GM19438 (cell line): ENCODE data around the gene SRPX.

Source experiments
- ATAC-seq: cut with Tn5 transposase; IDR thresholded peaks from one replicate; pipeline ENCODE4 v1.9.1; 2021; ENCODE audit warnings: low read depth; ENCODE audit not compliant: unreplicated experiment

Gene SRPX, protein sequence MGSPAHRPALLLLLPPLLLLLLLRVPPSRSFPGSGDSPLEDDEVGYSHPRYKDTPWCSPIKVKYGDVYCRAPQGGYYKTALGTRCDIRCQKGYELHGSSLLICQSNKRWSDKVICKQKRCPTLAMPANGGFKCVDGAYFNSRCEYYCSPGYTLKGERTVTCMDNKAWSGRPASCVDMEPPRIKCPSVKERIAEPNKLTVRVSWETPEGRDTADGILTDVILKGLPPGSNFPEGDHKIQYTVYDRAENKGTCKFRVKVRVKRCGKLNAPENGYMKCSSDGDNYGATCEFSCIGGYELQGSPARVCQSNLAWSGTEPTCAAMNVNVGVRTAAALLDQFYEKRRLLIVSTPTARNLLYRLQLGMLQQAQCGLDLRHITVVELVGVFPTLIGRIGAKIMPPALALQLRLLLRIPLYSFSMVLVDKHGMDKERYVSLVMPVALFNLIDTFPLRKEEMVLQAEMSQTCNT

DNA sequence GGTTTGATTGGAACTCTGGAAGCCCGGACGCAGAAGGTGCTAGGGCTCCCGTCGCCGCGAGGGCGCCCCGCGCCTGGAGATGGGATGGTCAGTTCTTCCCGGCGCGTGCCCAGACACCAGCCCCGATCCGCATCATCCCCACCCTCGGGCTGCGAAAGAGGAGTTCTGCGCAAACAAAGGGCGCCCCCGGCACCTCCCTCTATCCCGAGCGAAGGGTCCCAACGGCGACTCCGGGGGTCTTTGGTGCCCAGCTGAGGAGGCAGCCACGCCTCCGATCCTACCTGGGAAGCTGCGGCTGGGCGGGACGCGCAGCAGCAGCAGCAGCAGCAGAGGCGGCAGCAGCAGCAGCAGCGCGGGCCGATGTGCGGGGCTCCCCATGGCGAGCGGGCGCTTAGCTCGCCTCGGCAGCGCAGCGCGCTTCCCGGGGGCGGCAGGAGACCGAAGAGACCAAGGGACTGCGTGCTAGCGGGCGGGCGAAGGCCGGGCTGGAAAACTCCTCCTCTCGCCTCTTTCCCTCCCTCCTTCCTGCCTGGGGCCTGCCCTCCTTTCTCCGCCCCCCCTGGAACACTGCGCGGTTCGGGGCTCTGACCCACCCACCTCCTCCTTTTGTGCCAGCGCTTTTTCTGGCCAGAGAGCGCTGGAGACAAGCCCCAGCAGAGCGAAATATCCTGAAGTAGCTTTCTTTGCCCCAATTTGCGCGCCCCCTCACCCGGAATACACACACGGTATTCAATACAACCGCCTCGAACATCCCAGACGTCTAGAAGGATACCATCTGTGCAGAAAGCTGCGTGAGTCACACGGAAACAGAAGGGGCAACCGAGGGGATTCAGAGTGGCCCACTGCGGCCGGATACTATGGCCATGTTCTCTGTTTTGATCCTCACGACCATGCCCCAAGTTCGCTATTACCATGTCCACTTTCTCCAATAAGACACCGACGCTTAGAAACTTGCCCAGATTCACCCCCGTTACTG lies at the start of gene SRPX:
Gene SRPX, minus strand, starts transcription at position 457 of the 976 bp plus-strand sequence. Its CDS starts 79 bp downstream, at position 378.
- ATAC-seq = no peak

DNA sequence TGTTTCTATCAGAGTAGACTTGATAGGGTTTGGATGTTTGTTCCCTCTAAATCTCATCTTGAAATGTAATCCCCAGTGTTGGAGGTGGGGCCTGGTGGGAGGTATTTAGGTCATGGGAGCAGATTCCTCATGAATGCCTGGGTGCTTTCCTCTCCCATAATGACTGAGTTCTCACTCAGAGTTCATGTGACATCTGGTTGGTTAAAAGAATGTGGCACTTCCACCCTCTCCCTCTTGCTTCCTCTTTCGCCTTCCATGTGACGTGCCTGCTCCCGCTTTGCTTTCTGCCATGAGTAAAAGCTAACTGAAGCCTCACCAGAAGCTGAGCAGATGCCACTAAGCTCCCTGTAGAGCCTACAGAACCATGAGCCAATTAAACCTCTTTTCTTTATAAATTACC lies 47.3 kb upstream of the SRPX start:
- no peak for ATAC-seq

DNA sequence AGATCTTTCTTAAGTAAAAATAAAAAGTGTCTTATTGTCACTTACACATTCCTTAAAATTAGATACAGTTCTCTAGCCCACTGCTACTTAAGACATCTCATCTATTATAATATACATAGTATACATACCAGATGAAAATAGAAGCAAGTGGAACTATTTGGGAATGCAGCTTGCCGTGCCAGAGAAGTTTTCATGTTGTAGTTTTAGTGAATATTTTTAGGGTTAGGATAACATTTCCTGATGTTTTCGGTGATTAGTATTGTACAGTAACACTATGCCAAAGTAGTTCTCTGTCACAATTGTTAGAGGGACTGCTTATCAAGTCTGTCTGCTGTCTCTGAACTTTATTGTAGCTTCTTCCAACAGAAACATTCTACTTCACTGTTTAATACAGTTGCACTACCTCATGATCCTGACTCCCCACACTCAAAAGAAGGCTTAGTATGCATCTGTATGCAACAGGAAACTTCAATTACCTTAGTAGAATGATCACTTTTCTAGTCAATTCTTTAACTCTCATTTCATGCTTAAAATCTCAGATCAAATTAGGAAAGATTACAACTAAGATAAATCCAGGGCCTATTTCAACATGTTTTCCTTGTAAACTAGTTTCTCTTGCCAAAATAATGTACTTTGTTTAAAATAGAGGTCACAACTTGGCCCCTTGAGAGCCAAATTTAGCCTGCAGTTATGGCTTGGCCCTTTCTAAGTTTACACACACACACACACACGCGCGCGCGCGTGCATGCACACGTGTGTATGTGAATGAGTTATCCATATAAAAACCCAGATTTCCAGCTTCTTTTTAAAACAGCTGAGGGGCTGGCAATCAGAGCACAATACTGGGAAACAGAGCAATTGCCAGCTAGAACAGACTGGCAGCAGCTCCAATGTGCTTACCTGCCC lies 42.3 kb upstream of the SRPX start:
- no peak for ATAC-seq

DNA sequence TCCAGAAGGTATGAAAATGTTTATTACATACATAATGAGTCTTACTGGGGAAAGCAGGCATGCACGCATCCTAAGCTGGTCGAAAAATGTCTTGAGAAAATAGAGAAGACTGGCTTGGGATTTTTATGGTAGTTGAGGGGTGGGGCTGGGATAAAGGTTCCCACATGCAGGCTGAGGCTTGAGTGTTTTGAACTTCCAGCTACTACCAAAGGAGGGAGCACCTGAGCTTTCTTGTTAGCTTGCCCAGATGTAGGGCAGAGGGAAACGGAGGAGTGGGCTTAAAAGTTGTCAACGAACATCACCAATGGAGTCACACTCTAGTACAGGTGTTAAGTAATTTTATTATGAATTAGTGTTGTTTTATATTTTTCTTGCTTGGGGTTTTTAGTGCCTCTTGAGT lies 39.6 kb upstream of the SRPX start:
- no peak for ATAC-seq

DNA sequence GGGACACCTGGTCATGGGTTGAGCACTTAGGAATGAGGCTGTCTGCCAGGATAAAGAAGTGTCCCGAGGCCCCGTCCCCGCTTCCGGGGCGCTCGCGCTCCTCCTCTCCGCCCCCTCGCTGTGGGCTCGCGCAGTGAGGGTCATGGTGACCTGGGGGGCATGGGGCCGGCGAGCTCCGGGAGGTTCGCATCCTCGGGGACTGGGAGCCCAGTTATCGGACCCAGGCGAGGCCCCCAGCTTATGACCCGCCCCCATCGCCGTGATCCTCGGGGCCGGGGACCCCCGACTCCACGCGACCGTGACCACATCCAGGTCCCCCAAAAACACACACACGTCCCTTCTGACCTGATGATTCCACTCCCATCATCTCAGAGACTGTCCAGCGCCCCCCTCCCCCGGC lies 35.3 kb upstream of the SRPX start:
- no peak for ATAC-seq

DNA sequence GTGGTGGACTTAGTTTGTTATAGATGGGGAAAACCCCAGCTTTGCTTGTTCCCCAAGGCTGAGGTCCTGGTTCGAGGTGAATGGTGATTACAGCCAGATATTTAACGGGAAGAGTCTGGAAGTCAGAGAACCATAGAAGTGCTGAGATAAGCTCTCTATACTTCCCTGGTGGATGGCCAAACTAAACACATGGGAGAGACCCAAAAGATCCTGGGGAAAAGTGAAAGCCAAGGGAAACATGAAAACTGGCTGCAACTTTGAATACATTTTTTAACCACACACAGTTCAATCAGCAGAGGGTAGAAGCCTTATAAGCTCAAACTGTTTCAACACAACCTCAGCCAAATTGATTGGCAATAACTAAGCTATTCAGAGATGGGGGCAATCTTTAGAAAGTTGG lies 29.3 kb upstream of the SRPX start:
- no peak for ATAC-seq

DNA sequence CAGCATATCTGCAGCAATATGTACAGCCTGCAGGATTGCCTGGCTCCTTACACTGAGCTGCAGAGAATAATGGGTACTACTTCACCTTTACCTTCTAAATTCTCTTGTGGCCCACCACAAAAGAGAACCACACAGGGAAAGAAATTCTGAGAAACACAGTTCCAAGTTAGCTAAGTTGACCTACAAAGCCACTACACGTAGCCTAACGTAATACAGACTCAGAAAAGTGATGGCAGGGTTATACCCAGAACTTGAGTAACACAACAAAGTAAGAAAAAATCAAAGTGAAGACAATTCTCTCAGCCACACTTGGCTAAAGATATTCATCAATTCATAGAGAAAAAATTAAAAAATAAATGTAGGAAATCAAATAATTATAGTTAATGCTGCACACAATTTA lies 26.4 kb upstream of the SRPX start:
- ATAC-seq = no peak

DNA sequence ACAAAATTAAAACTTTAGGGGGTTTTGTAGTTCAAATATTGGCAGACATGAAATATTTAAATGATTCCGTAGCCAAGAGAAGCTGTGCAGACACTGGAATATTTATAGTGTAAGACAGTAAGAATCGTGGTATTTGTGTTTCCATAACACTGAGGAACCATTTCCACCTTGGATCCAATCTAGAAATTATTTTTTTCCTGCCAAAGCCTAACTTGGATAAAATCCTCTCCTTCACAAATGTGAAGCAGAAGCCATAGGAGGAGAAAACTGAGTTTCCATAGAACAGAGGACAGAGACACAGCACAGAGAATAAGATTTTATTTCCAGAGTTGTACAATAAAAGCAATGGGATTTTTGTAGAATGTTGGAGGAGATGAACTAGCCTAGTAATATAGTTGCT lies 19.9 kb upstream of the SRPX start:
- no peak for ATAC-seq

DNA sequence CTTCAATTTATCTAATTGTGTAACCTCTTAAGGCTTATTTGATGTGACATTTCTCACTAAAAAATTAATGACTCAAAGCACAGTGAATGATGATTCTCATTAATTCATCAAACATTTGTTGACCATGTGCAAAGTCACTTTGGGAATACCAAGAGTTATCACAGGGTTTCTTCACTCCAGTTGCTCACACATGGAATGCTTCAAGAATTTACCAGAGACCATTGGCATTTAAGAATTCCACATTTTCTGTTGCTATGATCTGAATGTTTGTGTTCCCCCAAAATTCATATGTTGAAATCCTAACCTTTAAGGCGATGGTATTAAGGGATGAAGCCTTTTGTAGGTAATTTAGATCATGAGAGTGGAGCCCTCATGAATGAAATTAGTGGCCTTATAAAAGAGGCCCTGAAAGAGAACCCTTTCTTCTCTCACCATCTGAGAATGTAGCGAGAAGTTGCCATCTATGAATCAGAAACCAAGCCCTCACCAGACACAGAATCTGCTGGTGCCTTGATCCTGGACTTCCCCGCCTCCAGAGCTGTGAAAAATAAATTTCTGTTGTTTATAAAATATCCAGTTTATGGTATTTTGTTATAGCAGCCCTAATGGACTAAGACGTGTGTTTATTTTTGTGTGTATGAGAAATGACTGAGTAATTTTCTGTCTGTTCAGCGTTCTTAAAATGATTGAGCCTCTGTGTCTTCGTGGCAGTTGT lies 16.4 kb upstream of the SRPX start:
- no peak for ATAC-seq

DNA sequence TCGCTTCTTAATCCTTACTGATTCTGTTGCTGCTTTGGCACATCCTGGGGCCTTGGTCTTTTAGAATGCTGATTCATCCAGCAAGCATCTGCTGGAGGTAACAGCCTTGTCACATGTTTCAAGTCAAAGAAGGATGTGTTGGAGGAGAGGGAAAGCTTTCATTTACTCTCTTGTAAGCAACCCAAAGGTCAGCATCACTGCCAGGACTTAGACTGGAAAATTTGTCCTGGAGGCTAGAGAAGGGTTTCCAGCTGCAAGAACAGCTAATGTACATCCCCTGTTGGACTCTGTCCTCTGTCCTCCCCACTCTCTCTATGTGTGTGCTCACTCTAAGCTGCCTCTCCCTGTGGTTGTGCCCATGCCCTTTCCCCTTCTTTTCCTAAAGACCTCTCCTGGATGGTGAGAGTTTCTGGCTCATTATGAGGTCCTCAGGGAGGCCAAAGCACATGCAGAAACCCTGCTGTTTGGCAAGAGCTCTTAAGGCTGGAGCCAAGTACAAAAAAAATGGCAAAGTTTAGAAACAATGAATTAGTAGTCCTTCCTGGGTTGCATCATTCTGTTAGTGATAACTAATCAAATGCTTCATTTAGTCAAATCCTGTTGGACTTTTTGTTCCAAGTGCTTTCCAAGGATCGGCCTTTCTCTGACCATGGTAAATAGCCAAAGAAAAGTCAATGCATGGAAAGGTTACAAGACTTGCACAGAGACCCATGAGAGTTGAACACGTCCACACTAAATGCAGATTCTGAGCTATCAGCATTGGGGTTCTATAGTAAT lies 13.4 kb upstream of the SRPX start:
- no peak for ATAC-seq

DNA sequence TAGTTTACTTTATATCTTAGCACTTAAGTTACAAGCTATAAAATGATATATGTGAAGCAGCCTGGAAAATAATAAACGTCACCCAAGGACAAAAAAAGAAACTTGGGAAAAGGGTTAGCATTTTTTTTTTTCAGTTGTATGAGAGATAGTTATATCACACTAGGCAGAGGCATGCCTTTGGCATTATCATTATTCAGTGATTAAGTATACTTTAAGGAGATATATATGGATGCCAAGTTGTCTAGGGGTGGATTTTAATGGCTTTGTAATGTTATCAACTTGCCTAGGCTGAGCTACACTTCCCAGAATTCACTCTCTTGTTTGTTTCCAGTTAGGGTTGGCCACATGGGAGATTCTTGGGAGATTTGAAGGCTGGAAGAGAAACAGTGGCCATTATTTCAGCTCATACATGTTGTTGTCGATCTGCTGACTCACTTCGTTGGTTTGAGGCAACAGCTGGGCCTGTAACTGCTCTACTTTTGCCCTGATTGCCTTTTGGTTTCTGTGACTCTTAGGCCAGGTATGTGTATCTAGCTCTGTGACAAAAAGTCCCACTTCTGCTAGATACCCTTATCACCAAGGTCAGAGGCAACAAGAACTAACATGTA lies 11.5 kb upstream of the SRPX start:
- no peak for ATAC-seq

DNA sequence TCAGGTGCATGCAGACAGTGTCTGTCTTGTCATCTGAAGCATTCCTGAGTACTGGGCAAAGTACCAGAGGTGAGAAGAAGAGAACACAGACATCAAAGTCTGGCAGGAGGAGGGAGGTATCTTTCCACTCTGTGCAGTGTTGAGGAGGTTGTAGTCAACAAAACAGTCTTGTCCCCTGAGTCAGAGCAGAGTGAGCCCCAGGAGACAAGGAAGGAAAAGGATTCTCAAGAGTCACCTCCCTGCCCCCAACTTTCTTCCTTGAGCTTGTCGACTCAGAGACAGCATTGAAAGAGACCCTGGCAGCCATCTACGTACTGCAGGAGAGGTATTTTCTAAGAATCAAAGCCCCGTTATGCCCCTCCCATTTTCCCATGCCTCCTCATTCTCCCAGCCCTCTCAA lies 4.4 kb upstream of the SRPX start:
- ATAC-seq = no peak

DNA sequence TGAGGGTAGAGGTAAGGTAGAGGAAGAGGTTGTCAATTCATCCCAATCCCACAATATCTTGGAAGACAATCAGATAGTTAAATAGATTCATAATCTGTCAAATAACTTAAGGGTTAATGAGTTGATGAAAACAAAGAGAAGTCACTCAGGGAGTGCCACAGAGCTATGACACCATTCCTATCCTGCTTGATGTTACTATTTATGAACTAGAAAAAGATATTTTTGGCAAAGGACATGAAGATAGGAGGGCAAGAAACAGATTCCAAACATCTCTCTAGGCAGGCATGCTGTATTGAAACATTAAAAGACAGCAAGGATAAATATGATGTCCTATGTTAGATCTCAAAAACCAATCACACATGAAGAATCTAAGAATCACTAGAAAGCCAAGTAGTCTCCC lies 3.5 kb upstream of the SRPX start:
- no peak for ATAC-seq

DNA sequence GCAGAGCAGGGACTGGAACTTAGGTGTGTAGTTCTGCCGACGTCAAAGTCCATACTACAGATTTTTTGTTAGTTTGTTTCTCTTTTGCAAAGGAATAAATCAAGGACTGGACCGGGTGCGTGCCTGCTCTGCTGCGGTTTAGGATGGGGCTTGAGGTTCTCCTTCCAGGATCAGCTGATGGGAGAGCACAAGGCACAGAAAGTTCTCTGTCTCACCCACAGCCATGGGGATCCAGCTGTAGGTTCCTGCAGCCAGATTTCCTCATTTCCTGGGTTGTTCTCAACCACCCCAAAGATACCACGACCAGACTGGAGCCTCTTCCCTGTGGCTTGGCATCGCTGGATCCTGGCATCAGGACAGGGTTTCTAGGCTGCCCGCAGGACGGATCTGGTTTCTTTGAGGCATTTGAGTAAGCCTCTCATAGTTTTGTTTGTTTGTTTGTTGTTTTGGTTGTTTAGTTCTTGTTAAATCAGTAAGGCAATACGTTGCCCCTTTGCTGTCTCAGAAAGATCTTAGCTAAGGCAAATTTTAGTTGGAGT lies 789 bp upstream of the SRPX start:
- no peak for ATAC-seq

DNA sequence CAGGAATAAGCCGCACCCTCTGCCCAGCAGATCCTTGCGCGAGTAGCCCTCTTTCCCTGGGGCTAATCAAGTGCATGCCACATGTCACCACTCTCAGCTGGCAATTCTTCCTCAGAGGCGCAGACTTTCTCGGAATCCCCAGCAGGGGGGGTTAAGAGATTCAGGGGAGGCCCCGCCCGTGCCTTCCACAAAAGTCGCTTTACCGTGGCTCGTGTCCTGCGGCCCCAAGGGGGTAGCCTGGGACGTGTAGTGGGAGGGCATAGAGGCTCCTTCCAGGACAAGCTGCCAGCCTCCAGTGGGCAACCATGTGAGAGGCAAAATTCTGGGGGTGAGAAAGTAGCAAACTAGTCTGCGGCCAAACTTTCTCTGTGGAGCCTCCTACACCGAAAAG lies 652 bp downstream of the SRPX start:
- ATAC-seq = no peak

DNA sequence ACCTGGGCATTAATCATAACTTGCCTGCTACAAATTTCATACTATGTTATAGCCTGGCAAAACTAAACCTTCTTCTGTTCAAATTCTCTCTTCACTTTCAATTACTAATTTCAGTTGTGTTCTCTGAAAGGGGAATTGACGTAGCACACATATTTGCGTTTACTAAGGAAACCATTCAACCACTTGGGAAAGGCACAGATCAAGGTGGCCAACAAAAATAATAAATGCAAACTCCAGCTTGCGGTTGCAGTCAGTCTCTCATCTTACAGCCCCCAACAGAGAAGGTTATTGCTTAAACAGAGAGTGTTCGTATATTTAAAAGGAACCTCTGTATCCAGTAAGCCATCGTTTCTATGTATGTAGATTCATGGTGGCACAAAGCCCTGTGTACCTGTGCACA lies 4.0 kb downstream of the SRPX start:
- ATAC-seq = no peak

DNA sequence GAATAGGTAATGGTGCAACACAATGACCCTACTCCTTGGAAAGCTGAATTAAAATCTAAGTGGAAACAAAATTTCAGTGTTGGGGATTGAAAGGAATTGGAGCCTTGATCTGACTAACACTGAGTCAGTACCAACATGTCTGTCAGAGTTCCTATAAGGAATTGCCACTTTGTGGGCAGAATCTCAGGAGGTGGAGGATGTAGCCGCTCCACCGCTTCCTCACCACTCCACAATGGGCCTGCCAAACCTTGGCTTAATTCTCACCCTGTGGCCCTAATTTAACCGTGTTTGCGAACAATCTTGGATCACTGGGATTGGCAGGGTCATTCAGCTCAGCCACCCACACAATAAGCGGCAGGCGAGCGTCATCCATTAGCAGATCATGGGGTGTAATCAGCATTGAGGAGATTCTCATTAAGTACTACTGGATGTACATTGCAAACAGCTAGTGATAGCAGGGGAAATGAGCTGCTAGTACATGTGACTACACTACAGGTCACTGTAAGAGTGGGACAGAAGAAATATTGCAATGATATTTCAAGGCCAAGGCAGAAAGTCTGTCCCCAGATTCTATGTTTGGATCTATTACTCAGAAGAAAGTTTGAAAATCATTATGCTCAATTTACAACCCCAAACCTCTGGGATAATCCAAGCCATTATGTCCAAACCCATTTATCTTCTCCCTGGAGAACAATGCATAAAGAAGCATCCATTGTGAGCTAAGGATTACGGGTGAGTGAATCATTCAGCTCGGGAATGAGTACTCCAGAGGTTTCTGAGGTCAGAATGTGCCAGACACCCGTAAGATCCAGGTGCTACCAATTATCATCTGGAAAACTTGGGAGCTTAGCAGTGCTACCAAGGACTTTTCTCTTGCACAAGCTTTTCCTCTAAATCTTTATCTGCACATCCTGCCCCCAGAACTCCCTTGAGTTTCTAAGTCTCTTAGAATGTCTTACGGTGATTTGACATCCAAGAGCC lies 5.8 kb downstream of the SRPX start:
- no peak for ATAC-seq
